NT2/D1 (cell line): Measurements from ENCODE around the gene PAX4.

Experiments used
- SUZ12 ChIP-seq: IDR thresholded peaks from 2 replicates; pipeline ENCODE4 v1.6.1; 2011; ENCODE audit not compliant: insufficient read length, insufficient read depth; ENCODE audit errors: extremely low read depth
- YY1 ChIP-seq: IDR thresholded peaks from 2 replicates; pipeline ENCODE4 v1.6.1; 2011; ENCODE audit not compliant: insufficient read length, insufficient read depth
- ZNF274 ChIP-seq: IDR thresholded peaks from 2 replicates; pipeline ENCODE4 v1.6.1; 2011; ENCODE audit warnings: mild to moderate bottlenecking, low read depth, low read length

GRCh38 chr7:127580612-127581011 is 37.3 kb downstream of the PAX4 start:
- TF ChIP-seq YY1 (no peak), SUZ12 (no peak), ZNF274 (no peak)
